HEK293T (cell line): ENCODE measurements around the gene TLK2.

Source experiments
- ARNT ChIP-seq: fragments of 450-650 bp; IDR thresholded peaks from 2 replicates; pipeline ENCODE4 v1.6.1; 2017; ENCODE audit warnings: mild to moderate bottlenecking
- BHLHE40 ChIP-seq: fragments of 450-650 bp; IDR thresholded peaks from 2 replicates; pipeline ENCODE4 v1.6.1; 2016; ENCODE audit warnings: mild to moderate bottlenecking, moderate library complexity, borderline replicate concordance
- CTBP1 ChIP-seq: fragments of 450-650 bp; IDR thresholded peaks from 2 replicates; pipeline ENCODE4 v1.6.1; 2016; ENCODE audit warnings: borderline replicate concordance
- FOXA1 ChIP-seq: fragments of 450-650 bp; IDR thresholded peaks from 2 replicates; pipeline ENCODE4 v1.6.1; 2016; ENCODE audit warnings: mild to moderate bottlenecking
- HDGF ChIP-seq: fragments of 450-650 bp; IDR thresholded peaks from 2 replicates; pipeline ENCODE4 v1.6.1; 2017; ENCODE audit warnings: antibody characterized with exemption, borderline replicate concordance
- L3MBTL2 ChIP-seq: fragments of 450-650 bp; conservative IDR thresholded peaks from 2 replicates; pipeline ENCODE4 v1.6.1; 2016; ENCODE audit warnings: mild to moderate bottlenecking
- NFRKB ChIP-seq: fragments of 450-650 bp; IDR thresholded peaks from 2 replicates; pipeline ENCODE4 v1.6.1; 2016; ENCODE audit warnings: mild to moderate bottlenecking, moderate library complexity
- SP1 ChIP-seq: fragments of 450-650 bp; IDR thresholded peaks from 2 replicates; pipeline ENCODE4 v1.6.1; 2017
- ZNF384 ChIP-seq: fragments of 450-650 bp; IDR thresholded peaks from 2 replicates; pipeline ENCODE4 v1.6.1; 2016

- TF ChIP-seq HDGF (no peak), BHLHE40 (no peak), FOXA1 (no peak), L3MBTL2 (no peak), ZNF384 (no peak), NFRKB (no peak), SP1 (no peak), ARNT (no peak), CTBP1 (no peak)
Measured at GRCh38 chr17:62657145-62657665, 178.6 kb downstream of the TLK2 start.
